CD14-positive monocyte (primary cell): ENCODE results near the gene SLC9A7. TPM values are rescaled to one million over a fixed set of nuclear protein-coding genes. Genes with fewer than 3 reads are reported as not detected.

Experiments used
- DNase-seq, 3 donors: peaks; one replicate each; pipeline ENCODE4 v3.0.0-alpha.2; 2011 to 2022
- H2AFZ ChIP-seq: 2 replicates; pipeline ENCODE4 v1.6.0; 2012; ENCODE audit warnings: mild to moderate bottlenecking, low read depth, low read length, inconsistent platforms; ENCODE audit not compliant: insufficient read depth, poor library complexity, severe bottlenecking
- H3K27ac ChIP-seq, 2 donors: 1 replicate in 1 of 2; 2 replicates in 1 of 2; pipeline ENCODE4 v1.5.1; 2012 to 2013; ENCODE audit warnings: low read length in 2 of 2, control low read depth in 1 of 2, inconsistent platforms in 1 of 2, low read depth in 1 of 2, mild to moderate bottlenecking in 1 of 2
- H3K27me3 ChIP-seq, 2 donors: one replicate each; pipeline versions ENCODE4 v1.6.0 to v1.6.1; 2011 to 2013; ENCODE audit warnings: low read length in 2 of 2; ENCODE audit not compliant: control insufficient read depth in 2 of 2, insufficient read depth in 2 of 2
- H3K36me3 ChIP-seq, 2 donors: replicated peaks in 1 of 2; 1 replicate in 1 of 2; 2 replicates in 1 of 2; pipeline versions ENCODE4 v1.5.1 to v1.6.1; 2012 to 2013; ENCODE audit warnings: low read length in 2 of 2, control low read depth in 1 of 2, inconsistent platforms in 1 of 2, mild to moderate bottlenecking in 1 of 2; ENCODE audit not compliant: insufficient read depth in 2 of 2, control insufficient read depth in 1 of 2
- H3K4me1 ChIP-seq, 2 donors: 1 replicate in 1 of 2; 2 replicates in 1 of 2; pipeline versions ENCODE4 v1.5.1 to v1.6.1; 2012 to 2013; ENCODE audit warnings: low read length in 2 of 2, control low read depth in 1 of 2, inconsistent platforms in 1 of 2, mild to moderate bottlenecking in 1 of 2, moderate library complexity in 1 of 2; ENCODE audit not compliant: insufficient read depth in 2 of 2, control insufficient read depth in 1 of 2
- H3K4me2 ChIP-seq: replicated peaks from 2 replicates; pipeline ENCODE3; 2012; ENCODE audit warnings: low read length, moderate library complexity, mild to moderate bottlenecking; ENCODE audit not compliant: poor library complexity, severe bottlenecking; ENCODE audit errors: extremely low read depth
- H3K4me3 ChIP-seq, 3 experiments: fragments of 200-600 bp in 1 of 3; sonication (generic) in 1 of 3; replicated peaks in 1 of 3; 1 replicate in 2 of 3; 2 replicates in 1 of 3; pipeline ENCODE4 v1.5.1; 2011 to 2013; ENCODE audit warnings: low read length in 3 of 3, mild to moderate bottlenecking in 3 of 3, control low read depth in 2 of 3, low read depth in 2 of 3, inconsistent platforms in 1 of 3, moderate library complexity in 1 of 3
- H3K79me2 ChIP-seq: 2 replicates; pipeline ENCODE4 v1.6.0; 2012; ENCODE audit warnings: mild to moderate bottlenecking, control low read depth, inconsistent platforms, low read length, moderate library complexity; ENCODE audit not compliant: insufficient read depth
- H3K9ac ChIP-seq: 2 replicates; pipeline ENCODE4 v1.6.0; 2017; ENCODE audit warnings: low read length, mild to moderate bottlenecking; ENCODE audit not compliant: insufficient read depth, poor library complexity, severe bottlenecking
- H3K9me3 ChIP-seq, 2 donors: replicated peaks in 1 of 2; 1 replicate in 1 of 2; 2 replicates in 1 of 2; pipeline versions ENCODE4 v1.5.1 to v1.6.1; 2012 to 2013; ENCODE audit warnings: low read length in 2 of 2, control low read depth in 1 of 2; ENCODE audit not compliant: control insufficient read depth in 1 of 2, insufficient read depth in 1 of 2
- H4K20me1 ChIP-seq: 2 replicates; pipeline ENCODE4 v1.6.0; 2012; ENCODE audit warnings: mild to moderate bottlenecking, low read length, control low read depth, moderate library complexity; ENCODE audit not compliant: insufficient read depth
- H3K27ac Mint-ChIP-seq, 7 donors: one replicate each; pipeline ENCODE4 v1.8.0; 2020; ENCODE audit warnings: mild to moderate bottlenecking in 7 of 7, mixed read lengths in 7 of 7, moderate library complexity in 6 of 7, inconsistent platforms in 2 of 7
- H3K27me3 Mint-ChIP-seq, 3 donors: one replicate each; pipeline ENCODE4 v1.8.0; 2021 to 2022; ENCODE audit warnings: low read depth in 3 of 3, mild to moderate bottlenecking in 3 of 3, mixed read lengths in 3 of 3, moderate library complexity in 3 of 3, inconsistent platforms in 1 of 3
- H3K36me3 Mint-ChIP-seq, 2 donors: one replicate each; pipeline ENCODE4 v1.8.0; 2020; ENCODE audit warnings: mixed read lengths in 2 of 2, inconsistent platforms in 1 of 2, mild to moderate bottlenecking in 1 of 2
- H3K4me1 Mint-ChIP-seq: one replicate; pipeline ENCODE4 v1.8.0; 2020; ENCODE audit warnings: mild to moderate bottlenecking, mixed read lengths
- H3K4me3 Mint-ChIP-seq, 2 donors: one replicate each; pipeline ENCODE4 v1.8.0; 2020; ENCODE audit warnings: mild to moderate bottlenecking in 2 of 2, mixed read lengths in 2 of 2, moderate library complexity in 1 of 2
- H3K9me3 Mint-ChIP-seq, 7 donors: one replicate each; pipeline ENCODE4 v1.8.0; 2020 to 2022; ENCODE audit warnings: mixed read lengths in 7 of 7, mild to moderate bottlenecking in 6 of 7, moderate library complexity in 6 of 7, inconsistent platforms in 2 of 7
- CTCF ChIP-seq: fragments of 200-600 bp; IDR thresholded peaks from one replicate; pipeline ENCODE4 v1.8.0; 2022; ENCODE audit warnings: antibody characterized with exemption, mild to moderate bottlenecking
- WGBS: methylation state at CpG from one replicate; pipeline ENCODE4 v1.1.5; 2013; ENCODE audit warnings: missing lambda C conversion rate; ENCODE audit not compliant: insufficient coverage; 5-methylcytosine and 5-hydroxymethylcytosine counted together
- intact Hi-C, 2 donors: fragments of 100-400 bp; cut with micrococcal nuclease; formaldehyde crosslinking; loops; one replicate each; pipeline versions ENCODE4 v1.15.0 to v1.15.1; 2023
- polyA plus RNA-seq, 3 donors: library from polyadenylated mRNA; depleted of rRNA in 1 of 3; unstranded in 2 of 3; stranded (reverse) in 1 of 3; fragments of 300-500 nt in 2 of 3; fragments of >200 nt in 1 of 3; fragmentation: Illumina TruSeq in 2 of 3; gene quantifications; 1 replicate in 2 of 3; 2 replicates in 1 of 3; pipeline ENCODE4 v1.2.3, GENCODE V29; 2012 to 2021

The SLC9A7 gene
- polyA plus RNA-seq, 3 donors, result 0.73 to 2.0 (median 1.0) TPM

DNA sequence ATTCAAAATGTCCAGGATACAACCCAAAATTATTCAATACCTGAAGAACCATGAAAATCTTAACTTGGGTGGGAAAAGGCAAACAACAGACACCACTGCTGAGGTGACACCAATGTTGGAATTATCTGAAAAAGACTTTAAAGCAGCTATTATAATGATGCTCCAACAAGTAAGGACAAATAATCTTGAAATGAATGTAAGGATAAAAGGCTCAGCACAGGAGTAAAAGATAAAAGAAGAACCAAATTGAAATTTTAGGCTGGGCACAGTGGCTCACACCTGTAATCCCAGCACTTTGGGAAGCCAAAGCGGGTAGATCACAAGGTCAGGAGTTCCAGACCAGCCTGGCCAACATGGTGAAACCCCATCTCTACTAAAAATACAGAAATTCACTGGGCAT is 4.0 kb upstream of the SLC9A7 start:
- Histone ChIP-seq H3K27ac (no peak overlapping the region), H3K4me1 (peaks cover 11% of the 10 kb centered on the region in 2 donors), H3K79me2 (no peaks in the 10 kb centered on the region), H3K9me3 (no peaks in the 10 kb centered on the region), H3K4me3 (no peak overlapping the region), H2AFZ (no peak overlapping the region), H3K4me2 (no peak overlapping the region), H4K20me1 (no peaks in the 10 kb centered on the region), H3K9ac (no peak overlapping the region), H3K27me3 (peaks cover 0 to 3% of the 10 kb centered on the region in 2 donors), H3K36me3 (no peaks in the 10 kb centered on the region)
- DNase-seq, result no peak
- no CpG with 5 or more reads among the region's 1 CpG for WGBS
- Mint-ChIP-seq H3K36me3 (no peaks in the 10 kb centered on the region), H3K27me3 (peaks cover 0 to 12% (median 4%) of the 10 kb centered on the region in 3 donors), H3K4me3 (no peak overlapping the region), H3K27ac (no peak overlapping the region), H3K4me1 (peaks cover 10% of the 10 kb centered on the region), H3K9me3 (peaks cover 0 to 21% (median 9%) of the 10 kb centered on the region in 7 donors)
- no peak for TF ChIP-seq CTCF
- intact Hi-C loops, result no loop called here

- WGBS, result 20% methylated on average over 1 of the region's 4 CpGs
- Mint-ChIP-seq H3K4me3 (peak overlapping the region; percentile 78 to 80), H3K36me3 (no peaks in the 10 kb centered on the region), H3K27me3 (peaks cover 0 to 19% (median 5%) of the 10 kb centered on the region in 3 donors), H3K4me1 (peaks cover 34% of the 10 kb centered on the region), H3K9me3 (peaks cover 0 to 21% (median 9%) of the 10 kb centered on the region in 7 donors), H3K27ac (peak overlapping the region in 4 of 7 donors; percentile 7 to 62 (median 40))
- Histone ChIP-seq H2AFZ (peak overlapping the region; percentile 68), H4K20me1 (no peaks in the 10 kb centered on the region), H3K9ac (no peak overlapping the region), H3K4me1 (peaks cover 25 to 31% of the 10 kb centered on the region in 2 donors), H3K4me3 (peak overlapping the region in 2 of 3 experiments; percentile 12 to 73), H3K4me2 (peak overlapping the region; percentile 75), H3K36me3 (no peaks in the 10 kb centered on the region), H3K79me2 (no peaks in the 10 kb centered on the region), H3K27ac (no peak overlapping the region), H3K9me3 (no peaks in the 10 kb centered on the region), H3K27me3 (peaks cover 0 to 3% of the 10 kb centered on the region in 2 donors)
- TF ChIP-seq CTCF, result no peak
- no peak for DNase-seq
- intact Hi-C loops, result loop anchor here (2.0 kb wide), 2 partner anchors 33 to 37 kb away; no protein-coding TSS in a partner anchor
Observed at GRCh38 chrX:46759645-46759974, 692 bp upstream of the SLC9A7 start.
